Ectodermal cell (in vitro differentiated cells): Measurements from ENCODE around the gene ACSS1.
A peak's percentile ranks its signal among the peaks of the same experiment; 100 is the strongest.

Experiments used
- H3K27ac ChIP-seq: 2 replicates; pipeline ENCODE4 v1.7.0; 2013; ENCODE audit warnings: mild to moderate bottlenecking, low read depth, low read length; ENCODE audit not compliant: insufficient read depth, poor library complexity, severe bottlenecking
- H3K27me3 ChIP-seq: 2 replicates; pipeline ENCODE4 v1.7.0; 2013; ENCODE audit warnings: mild to moderate bottlenecking, low read length; ENCODE audit not compliant: insufficient read depth, control insufficient read depth, poor library complexity, severe bottlenecking
- H3K36me3 ChIP-seq: one replicate; pipeline ENCODE4 v1.7.0; 2013; ENCODE audit warnings: low read length; ENCODE audit not compliant: control insufficient read depth, insufficient read depth
- H3K4me1 ChIP-seq: one replicate; pipeline ENCODE4 v1.7.0; 2013; ENCODE audit warnings: low read length; ENCODE audit not compliant: control insufficient read depth, insufficient read depth
- H3K4me3 ChIP-seq: 2 replicates; pipeline ENCODE4 v1.7.0; 2013; ENCODE audit warnings: low read depth, low read length, control low read depth; ENCODE audit not compliant: insufficient read depth
- H3K9me3 ChIP-seq: 2 replicates; pipeline ENCODE4 v1.7.0; 2013; ENCODE audit warnings: mild to moderate bottlenecking, low read length, moderate library complexity; ENCODE audit not compliant: control insufficient read depth
- WGBS, 2 experiments: methylation state at CpG; one replicate each; pipeline ENCODE4 v1.1.7; 2013; ENCODE audit warnings: missing lambda C conversion rate in 2 of 2; 5-methylcytosine and 5-hydroxymethylcytosine counted together

ACSS1 gene

GRCh38 chr20:25059866-25060465, 2.0 kb upstream of the ACSS1 start:
- no peaks in the 10 kb centered on the region for H3K9me3 ChIP-seq
- H3K4me1 ChIP-seq, result peaks cover 11% of the 10 kb centered on the region
- H3K27ac ChIP-seq, result no peak overlapping the region
- no peaks in the 10 kb centered on the region for H3K36me3 ChIP-seq
- WGBS, 2 experiments, result 83 to 87% methylated on average over 8 of the region's 8 CpGs
- peaks cover 96% of the 10 kb centered on the region for H3K27me3 ChIP-seq
- H3K4me3 ChIP-seq, result no peak overlapping the region

DNA sequence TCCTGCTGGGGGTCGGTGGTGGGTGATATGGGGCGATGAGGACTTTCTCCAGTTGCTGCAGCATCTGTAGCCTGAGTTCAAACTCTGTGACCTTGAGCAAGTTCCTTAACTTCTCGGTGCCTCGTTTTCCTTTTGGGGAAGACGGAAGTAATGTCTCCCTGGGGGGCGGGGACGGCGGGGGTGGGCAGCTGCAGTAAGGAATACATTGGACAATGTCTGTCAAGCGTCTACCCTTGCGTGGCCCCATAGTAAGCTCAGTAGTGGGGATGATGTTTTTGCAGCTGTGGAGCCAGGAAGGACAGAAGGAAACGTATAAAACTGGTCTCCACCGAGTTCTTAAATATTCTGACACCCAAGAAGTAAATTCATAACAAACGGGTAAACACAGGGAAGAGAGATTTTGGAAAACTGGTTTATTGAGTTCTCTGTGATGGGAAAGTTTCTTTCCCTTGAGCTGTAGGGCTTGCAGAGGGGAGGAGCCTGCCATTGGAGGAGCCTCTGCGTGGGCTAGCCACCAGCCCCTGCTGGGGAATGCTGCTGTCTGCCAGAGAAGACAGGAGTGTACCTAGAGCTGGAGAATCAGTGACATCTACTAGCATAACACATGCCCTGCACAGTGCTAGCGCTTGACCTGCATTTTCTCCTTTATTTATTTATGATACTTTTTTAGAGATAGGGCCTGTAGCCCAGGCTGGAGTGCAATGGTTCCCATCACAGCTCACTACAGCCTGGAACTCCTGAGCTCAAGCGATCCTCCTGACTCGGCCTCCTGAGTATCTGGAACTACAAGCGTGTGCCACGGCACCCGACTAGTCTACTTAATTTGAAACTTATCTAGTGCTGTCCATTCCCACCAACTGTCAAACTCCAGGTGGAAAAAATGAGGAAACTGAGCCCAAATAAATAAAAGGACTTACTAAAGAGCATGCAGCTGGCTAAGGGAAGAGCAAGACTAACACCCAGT, 1.2 kb upstream of the ACSS1 start:
- 56 to 60% methylated on average over 20 of the region's 20 CpGs for WGBS, 2 experiments

DNA sequence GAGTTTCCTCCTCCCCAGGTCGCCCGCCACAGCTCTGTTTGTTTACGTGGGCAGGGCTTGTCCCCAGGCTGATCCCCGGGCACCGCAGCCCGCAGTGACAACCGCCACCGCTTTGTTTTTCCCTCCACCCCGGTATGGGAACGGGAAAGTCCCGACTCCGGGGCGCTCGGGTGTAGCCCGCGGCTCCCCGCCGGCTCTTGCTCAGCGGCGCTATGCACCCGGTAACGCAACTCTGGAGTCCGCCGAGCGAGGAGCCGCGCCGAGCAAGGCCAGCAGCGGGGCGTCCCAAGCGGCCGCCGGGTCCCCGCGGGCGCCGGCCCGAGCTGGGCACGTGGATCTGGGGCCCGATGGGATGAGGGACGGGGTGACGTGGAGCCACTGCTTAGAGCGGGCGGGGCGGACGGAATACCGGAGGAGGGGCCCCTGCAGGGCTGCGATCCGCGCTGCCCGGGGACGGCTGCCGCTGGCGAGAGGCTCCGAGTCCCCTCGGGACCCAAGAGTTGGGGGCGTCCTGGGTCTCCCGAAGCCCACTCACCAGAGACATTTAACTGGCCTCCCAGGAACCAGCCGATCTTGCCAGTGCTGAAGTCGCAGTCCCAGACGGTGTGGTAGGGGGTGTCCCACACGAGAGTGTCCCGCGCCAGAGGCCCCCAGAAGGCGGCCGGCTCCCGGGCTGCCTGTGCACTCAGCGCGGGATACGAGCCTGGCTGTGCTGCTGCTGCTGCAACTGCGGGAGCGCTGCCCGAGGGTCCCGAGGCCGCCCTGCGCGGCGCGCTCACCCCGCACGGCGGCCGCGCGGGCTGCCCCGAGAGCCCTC, 497 bp downstream of the ACSS1 start:
- H3K27ac ChIP-seq, result no peak overlapping the region
- H3K4me1 ChIP-seq, result peaks cover 11% of the 10 kb centered on the region
- H3K27me3 ChIP-seq, result peaks cover 87% of the 10 kb centered on the region

More for the DNA sequence above, 1.2 kb upstream of the ACSS1 start:
- H3K27me3 ChIP-seq, result peaks cover 98% of the 10 kb centered on the region
- H3K4me3 ChIP-seq, result no peak overlapping the region
- no peaks in the 10 kb centered on the region for H3K36me3 ChIP-seq
- H3K9me3 ChIP-seq, result no peaks in the 10 kb centered on the region
- no peak overlapping the region for H3K27ac ChIP-seq
- peaks cover 11% of the 10 kb centered on the region for H3K4me1 ChIP-seq

DNA sequence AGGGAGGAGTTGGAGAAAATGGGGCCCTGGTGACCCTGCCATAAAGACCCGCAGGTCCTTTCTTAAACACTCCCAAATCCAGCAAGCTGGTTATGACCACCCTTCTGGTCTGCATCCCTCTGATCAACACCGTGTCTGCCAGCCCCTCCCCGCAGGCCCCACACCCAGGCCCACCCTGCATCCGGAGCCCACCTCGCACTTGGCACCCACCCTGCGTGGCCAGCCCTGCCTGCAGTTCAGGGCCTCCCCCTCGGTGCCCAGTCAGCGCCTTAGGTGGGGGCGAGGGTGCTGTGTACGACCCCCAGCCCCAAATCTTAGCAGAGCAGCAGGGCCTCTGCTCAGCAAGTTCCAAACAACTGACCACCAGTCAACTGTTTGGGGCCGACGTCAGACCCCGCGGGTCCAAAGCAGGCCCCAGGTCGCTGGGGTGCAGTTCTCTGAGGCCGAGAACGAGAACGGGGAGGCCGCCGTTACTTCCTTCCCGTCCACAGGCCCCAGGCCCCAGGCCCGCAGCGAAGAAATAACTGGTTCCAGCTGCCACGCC, 1.2 kb downstream of the ACSS1 start:
- 38% methylated on average over 24 of the region's 24 CpGs for whole genome bisulfite sequencing, 2 experiments

More for the DNA sequence above, 497 bp downstream of the ACSS1 start:
- peak overlapping the region; percentile 37 for H3K4me3 ChIP-seq
- H3K36me3 ChIP-seq, result no peaks in the 10 kb centered on the region
- 1% methylated on average over 86 of the region's 86 CpGs for WGBS, 2 experiments
- no peaks in the 10 kb centered on the region for H3K9me3 ChIP-seq

GRCh38 chr20:25055711-25056495, 2.0 kb downstream of the ACSS1 start:
- H3K27me3 ChIP-seq, result peaks cover 71% of the 10 kb centered on the region
- WGBS, 2 experiments, result 89 to 91% methylated on average over 7 to 8 of the region's 8 CpGs

More for the DNA sequence above, 1.2 kb downstream of the ACSS1 start:
- no peaks in the 10 kb centered on the region for H3K36me3 ChIP-seq
- peak overlapping the region; percentile 37 for H3K4me3 ChIP-seq
- no peak overlapping the region for H3K27ac ChIP-seq
- H3K4me1 ChIP-seq, result peaks cover 11% of the 10 kb centered on the region
- H3K27me3 ChIP-seq, result peaks cover 80% of the 10 kb centered on the region
- no peaks in the 10 kb centered on the region for H3K9me3 ChIP-seq

GRCh38 chr20:25054995-25055629, 2.8 kb downstream of the ACSS1 start:
- peaks cover 63% of the 10 kb centered on the region for H3K27me3 ChIP-seq

More at GRCh38 chr20:25055711-25056495, 2.0 kb downstream of the ACSS1 start:
- peaks cover 11% of the 10 kb centered on the region for H3K4me1 ChIP-seq
- H3K9me3 ChIP-seq, result no peaks in the 10 kb centered on the region
- no peak overlapping the region for H3K4me3 ChIP-seq
- no peak overlapping the region for H3K27ac ChIP-seq
- no peaks in the 10 kb centered on the region for H3K36me3 ChIP-seq

GRCh38 chr20:25054096-25054820, 3.7 kb downstream of the ACSS1 start:
- Histone ChIP-seq H3K4me3 (no peak overlapping the region), H3K27me3 (peaks cover 55% of the 10 kb centered on the region), H3K4me1 (peaks cover 11% of the 10 kb centered on the region), H3K36me3 (no peaks in the 10 kb centered on the region), H3K27ac (no peak overlapping the region), H3K9me3 (no peaks in the 10 kb centered on the region)
- WGBS, 2 experiments, result 81 to 93% methylated on average over 2 to 3 of the region's 3 CpGs

More at GRCh38 chr20:25054995-25055629, 2.8 kb downstream of the ACSS1 start:
- H3K9me3 ChIP-seq, result no peaks in the 10 kb centered on the region
- no peak overlapping the region for H3K27ac ChIP-seq
- H3K4me3 ChIP-seq, result no peak overlapping the region
- H3K36me3 ChIP-seq, result no peaks in the 10 kb centered on the region
- 88 to 89% methylated on average over 10 of the region's 10 CpGs for whole genome bisulfite sequencing, 2 experiments
- H3K4me1 ChIP-seq, result peaks cover 11% of the 10 kb centered on the region

- no peak overlapping the region for H3K27ac ChIP-seq
- no peaks in the 10 kb centered on the region for H3K9me3 ChIP-seq
- H3K4me3 ChIP-seq, result no peak overlapping the region
- H3K36me3 ChIP-seq, result no peaks in the 10 kb centered on the region
- H3K4me1 ChIP-seq, result peaks cover 11% of the 10 kb centered on the region
- H3K27me3 ChIP-seq, result peaks cover 47% of the 10 kb centered on the region
- 88 to 90% methylated on average over 11 of the region's 11 CpGs for WGBS, 2 experiments
Measured at GRCh38 chr20:25053255-25054031, 4.5 kb downstream of the ACSS1 start.
